ENCODE measurements around the gene KIF20B. TPM values are rescaled to one million over a fixed set of nuclear protein-coding genes. Genes with fewer than 3 reads are reported as not detected.
A peak's percentile ranks its signal among the peaks of the same experiment; 100 is the strongest.

Gene KIF20B
- total RNA-seq, 6 donors from 2014 or later: 1.0 to 6.7 (median 4.1) TPM

GRCh38 chr10:89655722-89656121, 45.7 kb upstream of the KIF20B start:
- Histone ChIP-seq H3K4me3 (no peak overlapping the region), H3K36me3 (no peaks in the 10 kb centered on the region), H3K9me3 (no peaks in the 10 kb centered on the region), H3K4me1 (no peaks in the 10 kb centered on the region), H3K27me3 (no peaks in the 10 kb centered on the region), H3K27ac (no peak overlapping the region)
- no peak for DNase-seq
- ATAC-seq (ENCODE audit: low FRiP score in 2 of 2): no peak
- 74 to 100% methylated on average over 1 of the region's 1 CpG for WGBS, 2 donors
- TF ChIP-seq CTCF (IDR thresholded peaks at IDR 0.05) (no peak), EP300 (IDR thresholded peaks at IDR 0.05) (no peak), POLR2AphosphoS5 (IDR thresholded peaks at IDR 0.05) (no peak), POLR2A (IDR thresholded peaks at IDR 0.05) (no peak)

GRCh38 chr10:89657302-89657701, 44.1 kb upstream of the KIF20B start:
- 61 to 81% methylated on average over 1 of the region's 1 CpG for WGBS, 2 donors
- no peak for DNase-seq
- Histone ChIP-seq H3K27me3 (no peaks in the 10 kb centered on the region), H3K27ac (no peak overlapping the region), H3K36me3 (no peaks in the 10 kb centered on the region), H3K4me1 (no peaks in the 10 kb centered on the region), H3K9me3 (no peaks in the 10 kb centered on the region), H3K4me3 (no peak overlapping the region)
- TF ChIP-seq POLR2A (IDR thresholded peaks at IDR 0.05) (no peak), CTCF (IDR thresholded peaks at IDR 0.05) (no peak), EP300 (IDR thresholded peaks at IDR 0.05) (no peak)
- no peak for ATAC-seq (ENCODE audit: low FRiP score in 2 of 2)

GRCh38 chr10:89659143-89660131, 42.0 kb upstream of the KIF20B start:
- TF ChIP-seq CTCF (IDR thresholded peaks at IDR 0.05) (no peak), EP300 (IDR thresholded peaks at IDR 0.05) (no peak), POLR2AphosphoS5 (IDR thresholded peaks at IDR 0.05) (no peak), POLR2A (IDR thresholded peaks at IDR 0.05) (no peak)
- Histone ChIP-seq H3K36me3 (no peaks in the 10 kb centered on the region), H3K4me3 (no peak overlapping the region), H3K4me1 (no peaks in the 10 kb centered on the region), H3K9me3 (no peaks in the 10 kb centered on the region), H3K27ac (no peak overlapping the region), H3K27me3 (no peaks in the 10 kb centered on the region)
- DNase-seq (no peak), ATAC-seq (ENCODE audit: low FRiP score in 2 of 2) (peak in 1 of 2 donors; percentile 52)
- WGBS, 2 donors: 79 to 82% methylated on average over 10 of the region's 10 CpGs

- 94 to 96% methylated on average over 2 of the region's 2 CpGs for WGBS, 2 donors
- Histone ChIP-seq H3K27me3 (no peaks in the 10 kb centered on the region), H3K4me3 (no peak overlapping the region), H3K4me1 (no peaks in the 10 kb centered on the region), H3K9me3 (no peaks in the 10 kb centered on the region), H3K27ac (no peak overlapping the region), H3K36me3 (no peaks in the 10 kb centered on the region)
- TF ChIP-seq CTCF (IDR thresholded peaks at IDR 0.05) (no peak), EP300 (IDR thresholded peaks at IDR 0.05) (no peak), POLR2A (IDR thresholded peaks at IDR 0.05) (no peak), POLR2AphosphoS5 (IDR thresholded peaks at IDR 0.05) (no peak)
- DNase-seq (no peak), ATAC-seq (ENCODE audit: low FRiP score in 2 of 2) (no peak)
These were observed 38.8 kb upstream of the KIF20B start for GRCh38 chr10:89662596-89662995.
